Measurements from ENCODE around the gene MPPED1.

The MPPED1 gene

DNA sequence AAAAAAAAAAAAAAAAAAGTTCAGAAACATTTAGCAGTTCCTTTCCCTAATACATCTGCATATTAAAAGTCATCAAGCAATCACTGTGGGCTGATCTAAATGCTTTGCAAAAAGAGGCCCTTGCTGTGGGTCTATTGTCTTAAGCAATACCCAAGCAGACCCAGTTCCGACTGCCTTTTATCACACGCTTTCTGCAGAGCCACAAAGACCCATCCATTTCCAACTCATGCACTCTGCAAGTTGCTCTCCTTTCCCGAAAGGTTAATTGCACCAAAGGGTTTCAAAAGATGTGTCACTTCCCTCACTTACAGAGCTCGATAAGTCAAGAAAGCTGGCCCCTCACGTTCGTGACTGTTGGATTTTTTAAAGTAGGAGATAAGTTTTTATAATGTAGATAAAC, 138.9 kb downstream of the MPPED1 start:
- no peak for DNase-seq

DNA sequence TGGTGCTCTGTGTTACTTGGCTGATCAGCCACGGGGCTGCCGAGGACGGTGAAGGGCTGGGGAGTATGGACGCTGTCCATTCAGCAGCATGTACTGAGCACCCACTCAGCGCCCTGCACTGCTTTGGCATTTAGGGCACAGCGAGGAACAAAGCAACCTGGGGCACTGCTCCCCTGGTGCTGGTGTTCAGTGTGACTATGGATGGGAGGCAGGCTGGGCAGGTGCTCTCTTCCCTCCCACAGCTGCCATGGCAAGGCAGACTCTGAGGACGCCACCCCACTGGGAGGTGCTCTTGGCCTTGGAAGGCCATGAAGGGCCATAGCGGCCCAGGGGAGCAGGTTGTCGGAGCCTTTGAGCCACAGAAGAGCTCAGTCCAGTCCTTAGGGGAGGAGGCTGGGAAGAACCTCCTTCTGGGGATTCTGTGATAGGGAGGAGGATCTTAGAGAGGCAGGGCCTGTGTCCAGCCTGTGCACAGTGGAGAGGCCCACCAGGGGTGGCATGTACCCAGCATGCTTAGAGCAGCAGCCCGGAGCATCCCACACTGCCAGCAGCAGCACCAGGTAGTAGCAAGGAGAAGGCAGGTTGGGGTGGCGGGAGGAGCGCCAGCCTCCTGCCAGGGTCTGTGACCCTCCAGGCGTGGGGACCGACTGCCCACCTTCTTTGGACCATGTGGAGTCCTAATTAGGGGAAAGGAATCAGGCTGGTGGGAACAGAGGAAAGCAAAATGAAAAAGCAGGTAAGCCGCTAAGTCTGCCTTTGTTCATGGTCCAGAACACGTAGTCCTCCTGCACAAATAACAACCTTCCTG, 141.8 kb downstream of the MPPED1 start:
- no peak for DNase-seq

DNA sequence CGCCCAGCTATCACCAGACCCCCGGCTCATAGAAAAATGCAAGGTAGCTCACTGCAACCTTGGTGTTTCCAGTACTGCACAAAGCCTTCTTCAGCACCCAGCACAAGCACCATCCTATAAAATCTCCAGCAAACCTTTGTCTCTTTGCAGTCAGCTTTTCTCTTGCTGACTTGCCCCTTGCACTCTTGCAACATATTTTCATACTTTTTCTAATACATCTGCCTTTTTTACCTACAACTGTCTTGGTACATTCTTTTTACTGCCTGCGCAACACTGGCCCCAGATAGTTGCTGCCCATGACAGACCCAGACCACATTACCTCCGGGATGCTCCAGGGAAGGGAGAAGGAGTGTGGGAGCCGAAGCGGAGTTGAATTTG, 142.4 kb downstream of the MPPED1 start:
- DNase-seq = no peak

DNA sequence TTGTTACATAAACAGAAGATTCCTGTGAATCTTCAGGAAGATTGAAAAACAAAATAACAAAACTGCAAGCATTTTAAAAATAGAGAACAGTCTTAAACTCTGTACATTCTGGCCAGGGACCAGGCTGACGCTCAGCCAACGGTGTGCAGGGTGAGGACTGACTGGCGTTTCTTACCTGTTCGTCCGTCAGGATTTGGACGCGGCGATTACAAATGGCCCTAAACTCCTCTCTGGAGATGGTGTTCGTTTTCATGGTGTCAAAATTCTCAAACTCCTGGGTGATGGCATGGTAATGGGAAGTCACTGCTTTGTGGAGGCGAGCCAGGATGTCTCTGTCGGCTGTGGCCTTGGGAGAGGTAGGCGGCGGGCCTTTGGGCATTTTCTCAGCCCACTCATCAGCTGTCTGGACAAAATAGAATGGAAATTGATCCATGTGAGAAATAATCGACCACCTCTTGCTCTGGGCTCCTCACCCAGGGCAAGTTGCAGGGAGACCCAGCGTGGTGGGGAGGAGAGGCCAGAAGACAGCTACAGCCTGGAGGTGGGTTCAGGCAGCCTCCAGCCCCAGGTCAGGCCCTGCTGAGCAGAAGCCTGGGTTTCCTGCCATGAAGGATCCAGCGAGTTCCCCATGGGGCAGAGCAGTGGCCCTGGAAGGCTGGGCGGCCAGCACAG, 143.0 kb downstream of the MPPED1 start:
- no peak for DNase-seq

DNA sequence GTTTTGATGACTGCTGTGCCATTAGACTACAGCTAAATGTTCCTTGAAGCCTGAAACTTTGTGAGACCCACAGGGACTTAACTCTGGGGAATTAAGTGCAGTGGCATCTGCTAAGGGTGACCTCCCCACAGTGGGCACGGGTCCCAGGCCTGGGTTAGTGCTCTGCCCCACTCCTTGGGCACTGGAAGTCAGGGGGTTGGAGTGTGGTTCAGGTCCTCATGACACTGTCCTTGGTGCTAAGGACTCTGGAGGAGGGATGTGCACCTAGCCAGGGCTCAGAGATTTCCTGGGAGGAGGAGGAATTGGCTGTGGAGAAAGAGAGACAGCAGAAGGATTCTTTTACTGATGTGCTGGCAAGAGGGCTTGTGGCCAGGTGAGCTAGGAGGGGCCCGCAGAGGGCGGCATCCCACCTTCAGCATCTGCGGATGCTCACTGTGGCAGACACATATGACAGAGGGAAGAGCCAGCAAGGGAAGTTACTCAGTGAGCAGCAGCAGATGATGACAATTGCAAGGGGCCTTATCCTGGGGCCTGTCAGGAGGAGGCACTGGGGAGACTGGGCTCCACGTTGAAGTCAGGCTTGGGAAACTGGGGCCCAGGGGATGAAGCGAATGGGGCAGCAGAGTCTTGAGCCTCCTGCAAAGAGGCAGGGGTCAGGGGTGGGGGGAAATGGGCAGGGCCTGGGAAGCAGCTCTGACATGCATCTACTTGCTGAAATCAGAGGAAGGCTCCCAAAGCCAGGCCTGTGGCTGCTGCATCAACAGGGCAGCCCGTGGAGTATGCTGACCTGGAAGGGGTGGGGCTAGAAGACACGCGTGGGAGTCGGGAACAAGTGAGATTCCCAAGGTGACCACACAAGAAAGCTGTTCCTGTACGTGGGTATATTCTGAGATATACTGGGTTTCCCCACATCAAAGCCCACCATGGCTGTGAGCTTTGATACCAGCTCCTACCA, 144.0 kb downstream of the MPPED1 start:
- DNase-seq = no peak

Data from SHP77 treated with DMSO at 0.1 percent for 48 hours (cell line).